Mesendoderm (in vitro differentiated cells): Measurements from ENCODE around the gene SCN2B.

Experiments used
- DNase-seq: peaks from one replicate; pipeline ENCODE4 v3.0.0; 2013
- H2AK5ac ChIP-seq: 2 replicates; pipeline ENCODE4 v1.6.1; 2013; ENCODE audit warnings: low read length, inconsistent platforms
- H2BK120ac ChIP-seq: 2 replicates; pipeline ENCODE4 v1.6.1; 2013; ENCODE audit warnings: low read depth, mild to moderate bottlenecking, low read length, moderate library complexity, mixed read lengths
- H2BK15ac ChIP-seq: replicated peaks from 2 replicates; pipeline ENCODE4 v1.6.1; 2013; ENCODE audit warnings: low read depth, mild to moderate bottlenecking, moderate library complexity
- H2BK5ac ChIP-seq: 2 replicates; pipeline ENCODE4 v1.6.1; 2013; ENCODE audit warnings: low read length, inconsistent platforms
- H3K18ac ChIP-seq: 2 replicates; pipeline ENCODE4 v1.6.1; 2013; ENCODE audit warnings: mild to moderate bottlenecking, low read length, mixed read lengths
- H3K23ac ChIP-seq: one replicate; pipeline ENCODE4 v1.6.1; 2013; ENCODE audit warnings: low read length
- H3K27ac ChIP-seq: 2 replicates; pipeline ENCODE4 v1.5.1; 2013; ENCODE audit warnings: low read depth, mild to moderate bottlenecking, inconsistent platforms, low read length, moderate library complexity
- H3K27me3 ChIP-seq: 2 replicates; pipeline ENCODE4 v1.6.1; 2013; ENCODE audit warnings: low read length, control low read depth, mild to moderate bottlenecking, inconsistent platforms; ENCODE audit not compliant: insufficient read depth, poor library complexity
- H3K36me3 ChIP-seq: 2 replicates; pipeline ENCODE4 v1.6.1; 2013; ENCODE audit warnings: low read length, inconsistent platforms; ENCODE audit not compliant: control insufficient read depth, insufficient read depth
- H3K4ac ChIP-seq: one replicate; pipeline ENCODE4 v1.6.1; 2013; ENCODE audit warnings: low read depth, mild to moderate bottlenecking, low read length, moderate library complexity
- H3K4me1 ChIP-seq: 2 replicates; pipeline ENCODE4 v1.6.1; 2013; ENCODE audit warnings: low read depth, low read length, inconsistent platforms; ENCODE audit not compliant: control insufficient read depth
- H3K4me2 ChIP-seq: 2 replicates; pipeline ENCODE4 v1.6.1; 2013; ENCODE audit warnings: low read length
- H3K4me3 ChIP-seq: 2 replicates; pipeline ENCODE4 v1.5.1; 2013; ENCODE audit warnings: mild to moderate bottlenecking, low read length
- H3K56ac ChIP-seq: one replicate; pipeline ENCODE4 v1.6.1; 2013; ENCODE audit warnings: low read length
- H3K79me1 ChIP-seq: 2 replicates; pipeline ENCODE4 v1.6.1; 2013; ENCODE audit warnings: low read length, inconsistent platforms
- H3K79me2 ChIP-seq: 2 replicates; pipeline ENCODE4 v1.6.1; 2013; ENCODE audit warnings: mild to moderate bottlenecking, low read length; ENCODE audit not compliant: control insufficient read depth, insufficient read depth
- H3K9ac ChIP-seq: 2 replicates; pipeline ENCODE4 v1.6.1; 2013; ENCODE audit warnings: low read length, inconsistent platforms
- H4K5ac ChIP-seq: one replicate; pipeline ENCODE4 v1.6.1; 2013; ENCODE audit warnings: low read length
- H4K8ac ChIP-seq: one replicate; pipeline ENCODE4 v1.6.1; 2013; ENCODE audit warnings: low read depth, mild to moderate bottlenecking, control low read depth, low read length, moderate library complexity
- WGBS: extraction: QIAGEN DNeasy Blood & Tissue Kit; methylation state at CpG from one replicate; pipeline ENCODE4 v1.1.7; 2013; ENCODE audit warnings: low lambda C conversion rate, missing lambda C conversion rate; ENCODE audit not compliant: insufficient coverage; ENCODE audit errors: extremely low coverage; 5-methylcytosine and 5-hydroxymethylcytosine counted together

SCN2B gene

GRCh38 chr11:118153516-118153915 lies 22.9 kb downstream of the SCN2B start:
- no peaks in the 10 kb centered on the region for H3K79me1 ChIP-seq
- H3K36me3 ChIP-seq, result no peaks in the 10 kb centered on the region
- H3K4me1 ChIP-seq, result peaks cover 12% of the 10 kb centered on the region
- no peaks in the 10 kb centered on the region for H3K79me2 ChIP-seq
- no peak overlapping the region for H3K4ac ChIP-seq
- peaks cover 62% of the 10 kb centered on the region for H3K27me3 ChIP-seq
- H3K23ac ChIP-seq, result no peak overlapping the region
- peak overlapping the region; percentile 0 for H3K4me2 ChIP-seq
- no peak overlapping the region for H4K5ac ChIP-seq
- H4K8ac ChIP-seq, result no peak overlapping the region
- no peak overlapping the region for H3K9ac ChIP-seq
- no peak overlapping the region for H2AK5ac ChIP-seq
- H3K18ac ChIP-seq, result no peak overlapping the region
- no peak overlapping the region for H3K27ac ChIP-seq
- no peak overlapping the region for H3K4me3 ChIP-seq
- H3K56ac ChIP-seq, result peak overlapping the region; percentile 1
- H2BK15ac ChIP-seq, result no peak overlapping the region
- no CpG with 5 or more reads among the region's 16 CpGs for WGBS
- no peak overlapping the region for H2BK120ac ChIP-seq
- no peak for DNase-seq
- H2BK5ac ChIP-seq, result no peak overlapping the region

GRCh38 chr11:118152552-118153471 lies 23.6 kb downstream of the SCN2B start, which contains the start of gene SCN4B:
TSS of gene SCN4B (minus strand) at chr11:118152823. CDS start at chr11:118152673, 150 bp downstream.
- H3K36me3 ChIP-seq, result no peaks in the 10 kb centered on the region
- H3K79me1 ChIP-seq, result no peaks in the 10 kb centered on the region
- H3K18ac ChIP-seq, result no peak within 1 kb of the TSS
- no peak within 1 kb of the TSS for H2BK15ac ChIP-seq
- H3K27ac ChIP-seq, result no peak within 1 kb of the TSS
- no peaks in the 10 kb centered on the region for H3K79me2 ChIP-seq
- peak within 1 kb of the TSS; percentile 94 for H3K4me2 ChIP-seq
- H2BK5ac ChIP-seq, result no peak within 1 kb of the TSS
- no peak within 1 kb of the TSS for H3K4ac ChIP-seq
- peaks cover 59% of the 10 kb centered on the region for H3K27me3 ChIP-seq
- H2BK120ac ChIP-seq, result no peak within 1 kb of the TSS
- DNase-seq, result peak; percentile 83
- peak within 1 kb of the TSS; percentile 52 for H3K4me3 ChIP-seq
- peaks cover 12% of the 10 kb centered on the region for H3K4me1 ChIP-seq
- H4K5ac ChIP-seq, result no peak within 1 kb of the TSS
- no peak within 1 kb of the TSS for H4K8ac ChIP-seq
- no CpG with 5 or more reads among the region's 88 CpGs for WGBS
- H2AK5ac ChIP-seq, result no peak within 1 kb of the TSS
- H3K9ac ChIP-seq, result peak within 1 kb of the TSS; percentile 57
- peak within 1 kb of the TSS; percentile 52 for H3K23ac ChIP-seq
- H3K56ac ChIP-seq, result peak within 1 kb of the TSS; percentile 73

DNA sequence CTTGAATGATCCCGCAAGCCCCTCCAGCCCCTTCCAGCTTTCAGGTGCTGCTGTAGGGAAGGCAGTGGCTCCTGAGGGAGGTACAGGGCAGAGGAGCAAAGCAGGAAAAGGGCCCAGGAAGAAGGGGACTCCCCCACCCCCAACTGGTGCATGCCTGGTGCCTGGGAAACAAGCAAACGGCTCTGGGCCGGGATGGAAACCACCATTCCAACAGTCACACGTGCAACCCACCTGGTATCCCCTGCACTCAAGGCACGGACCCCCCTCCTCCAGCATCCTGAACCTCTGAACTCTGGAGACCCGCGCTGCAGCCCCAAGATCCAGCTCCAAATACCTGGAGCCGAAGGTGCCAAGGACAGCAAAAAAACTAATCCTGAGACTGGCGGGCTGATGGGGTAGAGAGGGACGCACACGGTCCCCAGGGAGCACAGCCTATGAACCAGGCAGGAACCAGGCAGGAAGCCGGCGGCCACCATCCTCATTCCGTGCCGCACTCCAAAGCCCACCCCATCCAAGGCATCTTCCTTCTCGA lies 24.4 kb downstream of the SCN2B start:
- no peaks in the 10 kb centered on the region for H3K36me3 ChIP-seq
- no peak overlapping the region for H4K5ac ChIP-seq
- no peaks in the 10 kb centered on the region for H3K79me1 ChIP-seq
- peak overlapping the region; percentile 52 for H3K23ac ChIP-seq
- WGBS, result no CpG with 5 or more reads among the region's 16 CpGs
- H2AK5ac ChIP-seq, result no peak overlapping the region
- H3K4me2 ChIP-seq, result peak overlapping the region; percentile 94
- no peak for DNase-seq
- no peak overlapping the region for H3K27ac ChIP-seq
- peaks cover 10% of the 10 kb centered on the region for H3K4me1 ChIP-seq
- H3K79me2 ChIP-seq, result no peaks in the 10 kb centered on the region
- no peak overlapping the region for H2BK15ac ChIP-seq
- no peak overlapping the region for H2BK120ac ChIP-seq
- no peak overlapping the region for H4K8ac ChIP-seq
- peak overlapping the region; percentile 40 for H3K9ac ChIP-seq
- peak overlapping the region; percentile 70 for H3K56ac ChIP-seq
- no peak overlapping the region for H2BK5ac ChIP-seq
- H3K4me3 ChIP-seq, result peak overlapping the region; percentile 45
- H3K18ac ChIP-seq, result no peak overlapping the region
- H3K4ac ChIP-seq, result no peak overlapping the region
- H3K27me3 ChIP-seq, result peaks cover 52% of the 10 kb centered on the region

DNA sequence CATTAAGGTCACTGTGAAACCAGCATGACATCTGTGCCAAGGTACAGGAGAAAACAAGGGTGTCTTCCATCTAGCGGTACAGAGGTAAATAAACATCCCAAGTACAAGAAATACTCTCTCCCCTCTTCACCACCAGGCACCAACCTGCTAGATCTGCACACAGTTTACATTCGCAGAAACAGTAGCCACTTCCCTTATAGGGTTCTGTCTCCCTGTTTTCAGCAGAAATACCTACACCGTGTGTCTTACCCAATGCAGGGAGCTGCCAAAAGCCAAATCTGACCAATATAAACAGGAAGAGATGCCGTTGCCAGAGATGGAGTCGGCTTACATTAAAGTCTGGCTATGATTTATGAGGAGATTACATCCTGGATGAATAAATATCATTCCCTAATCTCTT lies 25.0 kb downstream of the SCN2B start:
- H3K27ac ChIP-seq, result no peak overlapping the region
- no peak overlapping the region for H4K8ac ChIP-seq
- H3K4me3 ChIP-seq, result no peak overlapping the region
- no peak overlapping the region for H3K18ac ChIP-seq
- peaks cover 45% of the 10 kb centered on the region for H3K27me3 ChIP-seq
- no peaks in the 10 kb centered on the region for H3K36me3 ChIP-seq
- no peak overlapping the region for H3K4ac ChIP-seq
- H2BK120ac ChIP-seq, result no peak overlapping the region
- no peaks in the 10 kb centered on the region for H3K79me1 ChIP-seq
- no peak for DNase-seq
- H3K4me1 ChIP-seq, result peaks cover 6% of the 10 kb centered on the region
- no peak overlapping the region for H3K56ac ChIP-seq
- no peak overlapping the region for H4K5ac ChIP-seq
- no CpG with 5 or more reads among the region's 5 CpGs for WGBS
- no peak overlapping the region for H3K4me2 ChIP-seq
- H3K9ac ChIP-seq, result no peak overlapping the region
- H3K79me2 ChIP-seq, result no peaks in the 10 kb centered on the region
- no peak overlapping the region for H2AK5ac ChIP-seq
- no peak overlapping the region for H3K23ac ChIP-seq
- no peak overlapping the region for H2BK15ac ChIP-seq
- H2BK5ac ChIP-seq, result no peak overlapping the region

DNA sequence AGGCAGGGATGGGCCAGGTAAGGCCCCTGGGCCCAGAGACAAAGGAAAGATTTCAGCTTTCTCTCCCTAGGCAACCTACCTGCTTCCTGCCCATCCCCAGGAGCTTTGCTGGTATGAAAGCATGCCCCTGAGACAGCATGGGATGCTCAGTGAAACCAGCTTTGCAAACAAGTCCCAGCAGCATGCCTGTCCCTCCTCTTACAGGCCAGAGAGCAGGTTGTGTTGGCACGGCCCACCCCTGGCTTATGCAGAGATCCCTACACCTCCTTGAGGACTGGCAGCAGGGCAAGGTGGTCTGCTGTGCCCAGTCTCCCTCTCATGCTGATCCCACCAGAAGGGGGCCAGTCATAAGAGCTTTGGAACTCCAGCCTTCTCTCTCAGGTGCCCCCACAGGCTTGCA lies 26.9 kb downstream of the SCN2B start:
- H3K79me1 ChIP-seq, result no peaks in the 10 kb centered on the region
- H3K27ac ChIP-seq, result no peak overlapping the region
- no peak overlapping the region for H3K4me3 ChIP-seq
- H2BK5ac ChIP-seq, result no peak overlapping the region
- H4K8ac ChIP-seq, result no peak overlapping the region
- H3K4me2 ChIP-seq, result no peak overlapping the region
- H4K5ac ChIP-seq, result no peak overlapping the region
- peaks cover 27% of the 10 kb centered on the region for H3K27me3 ChIP-seq
- no peaks in the 10 kb centered on the region for H3K36me3 ChIP-seq
- H2BK15ac ChIP-seq, result no peak overlapping the region
- H3K18ac ChIP-seq, result no peak overlapping the region
- H3K56ac ChIP-seq, result no peak overlapping the region
- DNase-seq, result no peak
- H3K23ac ChIP-seq, result no peak overlapping the region
- no peak overlapping the region for H3K4ac ChIP-seq
- no peak overlapping the region for H2AK5ac ChIP-seq
- no CpG with 5 or more reads among the region's 1 CpG for WGBS
- no peak overlapping the region for H3K9ac ChIP-seq
- H3K79me2 ChIP-seq, result no peaks in the 10 kb centered on the region
- H3K4me1 ChIP-seq, result no peaks in the 10 kb centered on the region
- H2BK120ac ChIP-seq, result no peak overlapping the region
